GM19438 (cell line): Measurements from ENCODE around the gene EMC8.

Source experiments
- ATAC-seq: cut with Tn5 transposase; IDR thresholded peaks from one replicate; pipeline ENCODE4 v1.9.1; 2021; ENCODE audit warnings: low read depth; ENCODE audit not compliant: unreplicated experiment

Gene EMC8

DNA sequence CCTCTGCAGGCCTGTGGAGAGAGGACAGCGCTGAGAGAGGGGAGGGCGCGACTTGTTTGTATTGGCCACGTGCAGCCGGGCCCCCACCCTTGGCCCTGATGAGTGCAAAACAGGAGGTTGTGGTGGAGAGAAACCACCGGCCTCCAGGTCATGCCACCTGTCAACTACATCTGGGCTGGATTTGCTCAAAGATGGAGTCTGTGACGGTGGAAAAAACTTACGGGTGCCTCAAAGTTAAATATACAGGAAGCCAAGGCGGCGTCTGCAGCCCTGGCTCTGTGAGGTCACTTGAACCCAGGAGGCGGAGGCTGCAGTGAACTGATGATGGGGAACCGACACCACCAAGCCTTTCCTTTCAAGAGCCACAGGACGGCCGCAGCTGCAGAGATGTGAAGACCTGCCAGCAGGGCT, 64.1 kb downstream of the EMC8 start:
- peak; percentile 80 for ATAC-seq

DNA sequence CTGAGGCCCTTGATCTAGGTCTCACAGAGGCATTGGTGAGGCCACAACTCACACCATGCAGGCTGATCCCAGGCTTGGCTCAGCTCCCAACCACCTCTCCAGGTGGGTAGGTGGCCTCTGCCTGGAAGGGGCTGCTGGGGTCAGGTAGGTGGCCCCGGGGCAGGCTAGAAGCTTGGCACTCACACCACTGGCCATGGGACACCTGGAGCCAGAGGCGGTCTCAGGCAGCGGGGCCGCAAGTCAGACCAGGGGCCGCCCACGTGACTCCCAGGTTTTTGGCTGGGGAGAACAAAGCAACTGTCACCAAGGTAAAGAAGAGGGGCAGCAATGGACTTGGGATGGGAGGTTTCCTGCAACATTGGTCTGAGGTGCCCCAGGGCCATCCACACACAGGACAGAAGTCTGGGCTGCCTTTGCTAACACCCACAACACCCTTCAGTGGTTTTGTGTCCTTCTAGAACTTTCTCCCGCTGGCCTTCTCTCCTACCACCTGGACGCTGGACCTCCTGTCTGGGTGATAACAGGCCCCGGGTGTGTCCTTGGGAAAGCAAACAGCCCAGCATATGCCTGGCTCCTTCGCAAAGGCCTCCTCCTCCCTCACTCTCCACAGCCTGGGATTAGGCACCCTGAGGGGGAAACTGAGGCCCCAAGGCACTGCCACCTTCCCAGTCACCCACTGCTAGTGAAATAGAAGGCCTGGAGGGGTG, 64.9 kb downstream of the EMC8 start:
- no peak for ATAC-seq

DNA sequence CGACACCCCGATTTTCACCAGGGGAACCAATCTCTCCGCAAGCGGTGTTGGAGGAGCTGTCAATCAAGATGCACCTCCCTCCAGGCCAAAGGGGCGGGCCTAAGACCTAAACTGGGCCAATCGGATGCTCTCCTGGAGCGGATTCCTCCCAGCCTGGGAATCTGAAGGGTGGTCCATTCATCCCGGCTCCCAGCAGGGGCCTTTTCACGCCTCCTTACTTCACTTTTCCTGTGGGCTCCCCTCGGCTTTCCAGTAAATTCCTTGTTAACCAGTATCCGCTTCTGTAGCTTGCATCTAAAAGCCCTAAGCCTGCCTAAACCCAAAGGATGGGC, 65.5 kb downstream of the EMC8 start:
- no peak for ATAC-seq

DNA sequence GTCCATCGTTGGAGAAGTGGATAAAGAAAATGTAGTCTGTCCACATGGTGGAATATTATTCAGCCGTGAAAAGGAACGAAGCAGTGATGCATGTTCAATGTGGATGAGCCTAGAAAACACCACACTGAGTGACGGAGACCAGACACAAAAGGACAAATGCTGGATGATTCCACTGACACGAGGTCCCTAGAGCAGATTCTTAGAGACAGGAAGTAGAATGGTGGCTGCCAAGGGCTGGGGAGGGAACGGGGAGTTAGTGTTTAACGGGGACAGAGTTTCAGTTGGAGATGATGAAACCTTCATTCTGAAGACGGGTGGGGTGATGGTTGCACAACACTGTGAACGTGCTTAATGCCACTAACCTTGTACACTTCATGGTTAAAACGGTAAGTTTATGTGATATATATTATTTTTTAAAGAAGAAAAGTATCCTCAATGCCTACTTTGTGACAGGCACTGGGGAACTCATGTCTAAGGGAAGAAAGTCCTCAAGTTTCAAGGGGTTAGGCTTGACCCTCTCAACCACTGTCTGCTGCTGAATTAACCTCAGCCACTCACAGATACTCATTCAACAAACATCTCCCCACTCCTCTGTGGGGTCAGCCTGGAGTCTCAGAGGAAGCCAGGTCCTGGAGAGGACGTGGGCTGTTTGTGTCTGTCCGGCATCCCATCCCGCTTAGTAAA, 66.0 kb downstream of the EMC8 start:
- ATAC-seq = no peak

- no peak for ATAC-seq
These were observed 68.2 kb downstream of the EMC8 start for GRCh38 chr16:85731179-85731578.

GRCh38 chr16:85730186-85730465, 69.2 kb downstream of the EMC8 start:
- no peak for ATAC-seq

GRCh38 chr16:85729452-85730185, 69.7 kb downstream of the EMC8 start:
- ATAC-seq = no peak

- ATAC-seq = no peak
These were observed 70.5 kb downstream of the EMC8 start for GRCh38 chr16:85728879-85729278.
